Stimulated activated naive B cell treated with anti-CD40 and anti-IgM and Interleukin-4, amounts not matched to agents 10 μg/mL and 1 μg/mL and 100 μg/mL, for 72 hours (primary cell): ENCODE measurements around the gene BRINP3.
"Not testable (repeated sequence)": the region's sequence is repeated elsewhere in the genome, so short reads cannot be mapped to it uniquely, and the experiment has no call there.

Source experiments
- ATAC-seq, 2 donors: fragments of 150-1000 bp; cut with Tn5 transposase; replicated peaks; 2 replicates each; pipeline ENCODE4 v1.10.0; 2021; ENCODE audit warnings: moderate library complexity in 1 of 2
- DNase-seq: peaks from one replicate; pipeline ENCODE4 v3.0.0; 2021
- H3K27ac Mint-ChIP-seq: one replicate; pipeline ENCODE4 v1.8.0; 2022; ENCODE audit warnings: mild to moderate bottlenecking, mixed read lengths
- H3K27me3 Mint-ChIP-seq, 2 donors: one replicate each; pipeline ENCODE4 v1.8.0; 2022; ENCODE audit warnings: mixed read lengths in 2 of 2
- H3K36me3 Mint-ChIP-seq, 2 donors: one replicate each; pipeline ENCODE4 v1.8.0; 2022; ENCODE audit warnings: mixed read lengths in 2 of 2, mild to moderate bottlenecking in 1 of 2
- H3K4me1 Mint-ChIP-seq, 2 donors: one replicate each; pipeline ENCODE4 v1.8.0; 2022; ENCODE audit warnings: mixed read lengths in 2 of 2, mild to moderate bottlenecking in 1 of 2
- H3K4me3 Mint-ChIP-seq, 2 donors: one replicate each; pipeline ENCODE4 v1.8.0; 2022; ENCODE audit warnings: mild to moderate bottlenecking in 2 of 2, mixed read lengths in 2 of 2, moderate library complexity in 1 of 2
- H3K9me3 Mint-ChIP-seq, 2 donors: one replicate each; pipeline ENCODE4 v1.8.0; 2022; ENCODE audit warnings: mixed read lengths in 2 of 2, mild to moderate bottlenecking in 1 of 2

Gene BRINP3

DNA sequence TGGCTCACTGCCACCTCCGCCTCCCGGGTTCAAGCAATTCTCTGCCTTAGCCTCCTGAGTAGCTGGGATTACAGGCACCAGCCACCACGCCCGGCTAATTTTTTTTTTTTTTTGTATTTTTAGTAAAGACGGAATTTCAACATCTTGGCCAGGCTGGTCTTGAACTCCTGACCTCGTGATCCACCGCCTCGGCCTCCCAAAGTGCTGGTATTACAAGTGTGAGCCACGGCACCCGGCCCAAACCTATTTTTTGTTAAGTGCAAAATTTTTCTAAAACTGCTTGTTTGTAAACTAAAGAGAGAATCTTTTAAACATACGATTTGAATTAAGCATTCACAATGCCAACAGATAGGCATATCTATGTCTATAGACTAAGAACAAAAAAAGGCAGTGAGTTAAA is 357.1 kb downstream of the BRINP3 start:
- H3K27me3 Mint-ChIP-seq, H3K9me3 Mint-ChIP-seq, H3K36me3 Mint-ChIP-seq, H3K27ac Mint-ChIP-seq, H3K4me3 Mint-ChIP-seq, H3K4me1 Mint-ChIP-seq, DNase-seq, ATAC-seq: not testable (repeated sequence)

DNA sequence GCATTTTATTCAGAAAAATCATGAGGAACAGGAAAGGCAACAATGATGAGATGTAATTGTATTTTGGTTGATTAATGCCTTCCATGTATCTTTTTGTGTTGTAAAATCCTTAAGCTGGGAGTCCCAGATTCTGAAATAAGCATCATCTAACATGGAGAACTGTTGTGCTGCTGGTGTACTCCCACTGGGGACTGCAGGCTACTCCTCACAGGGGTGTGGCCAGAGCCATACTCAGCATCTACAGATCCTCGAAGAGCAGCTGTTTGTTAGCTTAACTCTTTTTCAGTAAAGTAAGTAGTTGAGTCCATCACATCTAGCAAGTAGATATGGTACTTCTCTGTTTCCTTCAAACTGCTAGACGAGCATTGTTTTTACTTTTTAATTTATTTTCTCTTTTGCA is 358.0 kb downstream of the BRINP3 start:
- no peak for DNase-seq
- no peak overlapping the region for H3K4me3 Mint-ChIP-seq
- ATAC-seq: no peak
- H3K9me3 Mint-ChIP-seq: no peaks in the 10 kb centered on the region
- H3K27me3 Mint-ChIP-seq: no peaks in the 10 kb centered on the region
- H3K27ac Mint-ChIP-seq: no peak overlapping the region
- H3K36me3 Mint-ChIP-seq: no peaks in the 10 kb centered on the region
- H3K4me1 Mint-ChIP-seq: no peaks in the 10 kb centered on the region

GRCh38 chr1:190116921-190117320 is 360.7 kb downstream of the BRINP3 start:
- H3K27me3 Mint-ChIP-seq: no peaks in the 10 kb centered on the region
- DNase-seq: no peak
- no peak for ATAC-seq

DNA sequence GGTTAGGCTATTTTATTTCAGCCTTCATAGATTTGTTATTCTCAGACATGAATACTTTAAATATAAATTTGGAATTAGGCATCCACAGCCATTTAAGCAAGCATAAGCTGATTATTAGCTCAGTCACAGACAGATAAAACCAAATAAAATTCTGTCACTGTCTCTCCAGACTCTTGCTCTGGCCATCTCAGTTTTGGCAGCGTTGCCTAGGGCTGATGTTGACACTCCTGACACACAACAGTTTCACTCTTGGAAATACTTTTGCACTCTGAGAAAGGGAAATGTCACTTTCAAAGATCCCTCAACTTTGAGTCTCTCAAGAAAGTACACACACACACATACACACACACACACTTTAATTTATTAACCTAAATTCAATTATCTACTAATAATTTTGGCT is 372.7 kb downstream of the BRINP3 start:
- Mint-ChIP-seq H3K4me3 (no peak overlapping the region), H3K9me3 (no peaks in the 10 kb centered on the region), H3K27me3 (no peaks in the 10 kb centered on the region), H3K27ac (no peak overlapping the region), H3K36me3 (no peaks in the 10 kb centered on the region), H3K4me1 (no peaks in the 10 kb centered on the region)
- no peak for ATAC-seq
- DNase-seq: no peak

More at GRCh38 chr1:190116921-190117320, 360.7 kb downstream of the BRINP3 start:
- H3K4me1 Mint-ChIP-seq: no peaks in the 10 kb centered on the region
- H3K36me3 Mint-ChIP-seq: no peaks in the 10 kb centered on the region
- no peak overlapping the region for H3K27ac Mint-ChIP-seq
- no peaks in the 10 kb centered on the region for H3K9me3 Mint-ChIP-seq
- no peak overlapping the region for H3K4me3 Mint-ChIP-seq

GRCh38 chr1:190102757-190103326 is 374.8 kb downstream of the BRINP3 start:
- Mint-ChIP-seq H3K27ac (no peak overlapping the region), H3K4me3 (no peak overlapping the region), H3K4me1 (no peaks in the 10 kb centered on the region), H3K27me3 (no peaks in the 10 kb centered on the region), H3K36me3 (no peaks in the 10 kb centered on the region), H3K9me3 (no peaks in the 10 kb centered on the region)
- DNase-seq: no peak
- ATAC-seq: no peak

GRCh38 chr1:190101756-190102155 is 375.9 kb downstream of the BRINP3 start:
- no peaks in the 10 kb centered on the region for H3K4me1 Mint-ChIP-seq
- no peaks in the 10 kb centered on the region for H3K9me3 Mint-ChIP-seq
- H3K27me3 Mint-ChIP-seq: no peaks in the 10 kb centered on the region
- no peak overlapping the region for H3K27ac Mint-ChIP-seq
- no peak for ATAC-seq
- no peak overlapping the region for H3K4me3 Mint-ChIP-seq
- no peaks in the 10 kb centered on the region for H3K36me3 Mint-ChIP-seq
- DNase-seq: no peak

- H3K4me3 Mint-ChIP-seq: no peak overlapping the region
- ATAC-seq (no peak), DNase-seq (no peak)
- H3K4me1 Mint-ChIP-seq: no peaks in the 10 kb centered on the region
- no peaks in the 10 kb centered on the region for H3K9me3 Mint-ChIP-seq
- H3K27ac Mint-ChIP-seq: no peak overlapping the region
- no peaks in the 10 kb centered on the region for H3K27me3 Mint-ChIP-seq
- H3K36me3 Mint-ChIP-seq: no peaks in the 10 kb centered on the region
Measured at GRCh38 chr1:190098756-190099155, 378.9 kb downstream of the BRINP3 start.

DNA sequence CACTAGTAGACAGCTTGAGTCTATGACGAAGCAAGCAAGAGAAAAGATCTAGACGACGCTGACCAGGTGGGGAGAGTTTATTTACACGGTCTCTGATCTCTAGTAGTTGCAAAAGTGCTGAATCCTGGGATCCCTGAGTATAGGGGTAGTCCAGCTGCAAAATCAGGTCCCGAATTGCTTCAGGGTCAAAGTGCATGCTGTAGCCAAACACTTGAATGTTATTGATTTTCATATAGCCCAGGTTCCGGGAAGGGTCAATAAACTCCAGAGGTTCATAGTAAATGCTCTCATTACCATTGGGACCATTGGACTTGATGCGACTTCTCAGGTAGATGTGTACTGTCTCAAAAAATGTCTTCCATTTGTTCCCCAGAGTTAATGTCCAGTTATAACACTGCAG is 379.6 kb downstream of the BRINP3 start:
- no peaks in the 10 kb centered on the region for H3K4me1 Mint-ChIP-seq
- no peak overlapping the region for H3K4me3 Mint-ChIP-seq
- no peaks in the 10 kb centered on the region for H3K9me3 Mint-ChIP-seq
- DNase-seq (no peak), ATAC-seq (no peak)
- no peaks in the 10 kb centered on the region for H3K36me3 Mint-ChIP-seq
- H3K27me3 Mint-ChIP-seq: no peaks in the 10 kb centered on the region
- H3K27ac Mint-ChIP-seq: no peak overlapping the region

- Mint-ChIP-seq H3K27ac (no peak overlapping the region), H3K36me3 (no peaks in the 10 kb centered on the region), H3K27me3 (no peaks in the 10 kb centered on the region), H3K4me1 (no peaks in the 10 kb centered on the region), H3K4me3 (no peak overlapping the region), H3K9me3 (peaks cover 0 to 1% of the 10 kb centered on the region in 2 donors)
- DNase-seq: no peak
- no peak for ATAC-seq
Measured at GRCh38 chr1:190095596-190095995, 382.1 kb downstream of the BRINP3 start.

DNA sequence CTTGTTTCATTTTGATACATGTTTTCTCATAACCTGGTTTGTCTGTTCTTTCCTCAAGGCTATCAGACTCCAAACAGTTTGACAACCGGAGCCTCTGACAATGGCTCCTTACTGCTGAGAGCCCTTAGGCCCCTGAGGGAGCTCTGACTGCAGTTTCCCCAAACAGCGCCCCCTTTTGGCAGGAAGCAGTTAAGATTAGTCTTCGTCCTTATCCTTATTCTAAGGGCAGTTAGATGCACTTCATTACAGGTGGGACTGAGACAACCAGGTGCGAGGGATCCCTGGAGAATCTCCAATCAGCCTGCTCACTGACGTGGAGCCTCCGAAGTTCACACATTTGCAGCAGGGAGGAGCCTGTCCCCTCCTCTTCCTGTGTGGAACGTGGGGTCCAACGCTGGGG is 393.1 kb downstream of the BRINP3 start:
- Mint-ChIP-seq H3K4me1 (no peaks in the 10 kb centered on the region), H3K36me3 (no peaks in the 10 kb centered on the region), H3K9me3 (peaks cover 0 to 2% of the 10 kb centered on the region in 2 donors), H3K27ac (no peak overlapping the region), H3K27me3 (no peaks in the 10 kb centered on the region), H3K4me3 (no peak overlapping the region)
- DNase-seq (no peak), ATAC-seq (no peak)

DNA sequence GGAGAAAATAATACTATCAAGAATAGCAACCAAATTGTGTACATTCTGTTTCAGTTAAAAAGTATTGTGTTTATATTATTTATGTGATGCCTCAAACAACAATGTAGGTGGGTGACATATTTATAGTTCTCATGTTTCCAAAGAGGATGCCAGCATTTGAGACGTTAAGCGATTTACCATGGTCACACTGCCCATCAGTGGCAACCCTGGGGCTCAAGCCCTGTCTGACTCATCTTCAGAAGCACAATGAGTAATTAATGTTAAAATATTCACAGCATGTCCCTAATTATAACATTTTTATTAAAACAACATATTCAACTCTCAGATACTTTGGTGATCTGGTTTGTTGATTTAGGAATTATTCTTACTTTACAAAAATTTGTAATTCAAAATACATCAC is 409.4 kb downstream of the BRINP3 start:
- ATAC-seq: no peak
- H3K9me3 Mint-ChIP-seq: no peaks in the 10 kb centered on the region

DNA sequence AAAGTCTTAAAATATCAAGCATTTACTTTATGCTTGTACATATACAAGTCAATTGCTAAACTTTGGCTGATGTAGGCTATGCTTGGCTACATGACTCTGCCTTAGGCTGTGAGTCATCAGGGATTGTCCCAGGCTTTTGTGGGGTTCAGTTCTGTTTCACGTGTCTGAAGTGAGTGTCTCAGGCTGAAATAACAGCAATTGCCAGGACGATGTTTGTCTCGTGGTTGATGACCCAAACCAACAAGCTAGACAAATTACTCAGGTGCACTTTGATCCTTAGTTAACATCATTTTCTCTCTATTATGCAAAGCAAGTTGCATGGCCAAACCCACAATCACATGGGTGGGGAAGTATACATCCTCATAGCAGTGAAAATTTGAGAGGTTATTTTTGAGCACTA is 410.1 kb downstream of the BRINP3 start:
- no peak for ATAC-seq
- no peak overlapping the region for H3K27ac Mint-ChIP-seq
- DNase-seq: no peak
- H3K9me3 Mint-ChIP-seq: no peaks in the 10 kb centered on the region
- no peak overlapping the region for H3K4me3 Mint-ChIP-seq
- H3K4me1 Mint-ChIP-seq: no peaks in the 10 kb centered on the region
- no peaks in the 10 kb centered on the region for H3K36me3 Mint-ChIP-seq
- H3K27me3 Mint-ChIP-seq: no peaks in the 10 kb centered on the region

More for the DNA sequence above, 409.4 kb downstream of the BRINP3 start:
- no peak overlapping the region for H3K27ac Mint-ChIP-seq
- H3K4me3 Mint-ChIP-seq: no peak overlapping the region
- no peak for DNase-seq
- H3K36me3 Mint-ChIP-seq: no peaks in the 10 kb centered on the region
- H3K27me3 Mint-ChIP-seq: no peaks in the 10 kb centered on the region
- H3K4me1 Mint-ChIP-seq: no peaks in the 10 kb centered on the region

- DNase-seq (no peak), ATAC-seq (no peak)
- no peaks in the 10 kb centered on the region for H3K9me3 Mint-ChIP-seq
- no peak overlapping the region for H3K4me3 Mint-ChIP-seq
- no peaks in the 10 kb centered on the region for H3K4me1 Mint-ChIP-seq
- H3K27me3 Mint-ChIP-seq: no peaks in the 10 kb centered on the region
- no peaks in the 10 kb centered on the region for H3K36me3 Mint-ChIP-seq
- H3K27ac Mint-ChIP-seq: no peak overlapping the region
Measured at GRCh38 chr1:190066011-190066410, 411.7 kb downstream of the BRINP3 start.

DNA sequence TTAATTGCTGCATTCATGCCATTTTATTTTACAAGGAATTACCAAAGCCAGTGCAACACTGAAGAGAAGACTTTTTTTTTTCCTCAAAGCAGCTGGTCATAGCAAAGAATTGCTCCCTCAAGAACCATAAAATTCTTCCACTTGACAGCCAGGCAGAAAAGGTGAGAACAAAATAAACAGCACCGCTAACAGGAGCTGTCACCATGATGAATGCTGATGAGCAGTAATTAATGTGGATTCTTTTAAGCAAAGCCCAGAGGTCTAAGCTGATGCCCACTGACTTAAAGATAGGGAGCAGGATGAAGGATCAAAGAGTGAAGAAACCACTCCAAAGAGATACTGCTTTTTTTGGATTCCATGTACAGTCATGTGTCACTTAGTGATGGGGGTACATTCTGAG is 428.4 kb downstream of the BRINP3 start:
- Mint-ChIP-seq H3K27me3 (no peaks in the 10 kb centered on the region), H3K9me3 (peaks cover 0 to 2% of the 10 kb centered on the region in 2 donors), H3K27ac (no peak overlapping the region), H3K4me1 (no peaks in the 10 kb centered on the region), H3K36me3 (no peaks in the 10 kb centered on the region), H3K4me3 (no peak overlapping the region)
- ATAC-seq: no peak
- DNase-seq: no peak
